Testis (tissue), 3 donors: ENCODE data around the gene CALB2. TPM values are rescaled to one million over a fixed set of nuclear protein-coding genes. Genes with fewer than 3 reads are reported as not detected.

Source experiments
- DNase-seq: peaks from one replicate; pipeline ENCODE4 v3.0.0-alpha.2; 2019
- H3K27ac ChIP-seq, 2 donors: fragments of 200-600 bp; sonication (generic); one replicate each; pipeline ENCODE4 v1.5.1; 2019
- H3K27me3 ChIP-seq: fragments of 200-600 bp; sonication (generic); one replicate; pipeline ENCODE4 v1.5.1; 2019
- H3K36me3 ChIP-seq: fragments of 200-600 bp; sonication (generic); one replicate; pipeline ENCODE4 v1.5.1; 2017; ENCODE audit warnings: low read depth; ENCODE audit errors: missing control alignments
- H3K4me1 ChIP-seq: fragments of 200-600 bp; sonication (generic); one replicate; pipeline ENCODE4 v1.5.1; 2019
- H3K4me3 ChIP-seq, 2 donors: fragments of 200-600 bp; sonication (generic); one replicate each; pipeline ENCODE4 v1.5.1; 2017 to 2019
- H3K9me3 ChIP-seq: fragments of 200-600 bp; sonication (generic); one replicate; pipeline ENCODE4 v1.5.1; 2017
- CTCF ChIP-seq, 3 experiments: fragments of 450-650 bp in 2 of 3; fragments of 200-600 bp in 1 of 3; sonication (generic) in 1 of 3; IDR thresholded peaks; one replicate each; pipeline ENCODE4 v1.5.1; 2016 to 2019; ENCODE audit warnings: antibody characterized with exemption in 3 of 3, mild to moderate bottlenecking in 2 of 3, moderate library complexity in 1 of 3
- POLR2A ChIP-seq: fragments of 450-650 bp; IDR thresholded peaks from one replicate; pipeline ENCODE4 v1.6.1; 2017; ENCODE audit warnings: antibody characterized with exemption, mild to moderate bottlenecking, moderate library complexity
- WGBS, 2 donors: methylation state at CpG; one replicate each; pipeline ENCODE4 v1.1.5; 2018; 5-methylcytosine and 5-hydroxymethylcytosine counted together
- intact Hi-C: fragments of 100-400 bp; cut with DNase I; formaldehyde crosslinking; loops from one replicate; pipeline ENCODE4 v1.15.1; 2023; ENCODE audit warnings: low total_unique reads
- polyA plus RNA-seq: library from polyadenylated mRNA; stranded (reverse); fragments of 350-450 nt; fragmentation: Illumina TruSeq; extraction: RNeasy Lipid Tissue Mini Kit (QIAGEN cat#74804); gene quantifications from one replicate; pipeline ENCODE4 v1.2.3, GENCODE V29; 2014; ENCODE audit warnings: low read depth, low replicate concordance; ENCODE audit not compliant: insufficient read depth
- total RNA-seq, 2 donors: library from RNA; depleted of rRNA; stranded (reverse); fragments of >200 nt; gene quantifications; one replicate each; pipeline ENCODE4 v1.2.3, GENCODE V29; 2016

The CALB2 gene
- total and polyA plus RNA-seq, 3 donors from 2014 or later, result 3.6 to 53.2 (median 5.1) TPM

- no peak for DNase-seq
- Histone ChIP-seq H3K27ac (no peak overlapping the region), H3K36me3 (no peaks in the 10 kb centered on the region), H3K27me3 (no peaks in the 10 kb centered on the region), H3K4me3 (no peak overlapping the region), H3K9me3 (no peaks in the 10 kb centered on the region), H3K4me1 (no peaks in the 10 kb centered on the region)
- intact Hi-C loops, result no loop called here
- 84 to 100% methylated on average over 1 of the region's 1 CpG for WGBS, 2 donors
- TF ChIP-seq CTCF (IDR thresholded peaks at IDR 0.05) (no peak), POLR2A (no peak)
Observed at GRCh38 chr16:71379711-71380110, 21.2 kb downstream of the CALB2 start.

GRCh38 chr16:71380831-71381230 lies 22.3 kb downstream of the CALB2 start:
- DNase-seq, result no peak
- no peaks in the 10 kb centered on the region for H3K27me3 ChIP-seq
- TF ChIP-seq POLR2A (no peak), CTCF (IDR thresholded peaks at IDR 0.05) (no peak)
- intact Hi-C loops, result no loop called here
- no peak overlapping the region for H3K4me3 ChIP-seq
- no peaks in the 10 kb centered on the region for H3K36me3 ChIP-seq
- 70 to 72% methylated on average over 6 of the region's 6 CpGs for WGBS, 2 donors
- H3K27ac ChIP-seq, result no peak overlapping the region
- H3K4me1 ChIP-seq, result no peaks in the 10 kb centered on the region
- H3K9me3 ChIP-seq, result no peaks in the 10 kb centered on the region

- whole genome bisulfite sequencing, 2 donors, result 59 to 71% methylated on average over 10 to 11 of the region's 11 CpGs
- Histone ChIP-seq H3K36me3 (no peaks in the 10 kb centered on the region), H3K27ac (no peak overlapping the region), H3K27me3 (no peaks in the 10 kb centered on the region), H3K4me3 (no peak overlapping the region), H3K9me3 (no peaks in the 10 kb centered on the region), H3K4me1 (no peaks in the 10 kb centered on the region)
- DNase-seq, result no peak
- intact Hi-C loops, result no loop called here
- no peak for TF ChIP-seq CTCF (IDR thresholded peaks at IDR 0.05)
- TF ChIP-seq POLR2A, result no peak
Observed at GRCh38 chr16:71383054-71383773, 24.7 kb downstream of the CALB2 start.

- Histone ChIP-seq H3K4me1 (no peaks in the 10 kb centered on the region), H3K36me3 (no peaks in the 10 kb centered on the region), H3K9me3 (no peaks in the 10 kb centered on the region), H3K27ac (no peak overlapping the region), H3K27me3 (no peaks in the 10 kb centered on the region), H3K4me3 (no peak overlapping the region)
- intact Hi-C loops, result no loop called here
- DNase-seq, result no peak
- 56 to 68% methylated on average over 8 to 10 of the region's 10 CpGs for WGBS, 2 donors
- TF ChIP-seq CTCF (IDR thresholded peaks at IDR 0.05), result no peak
- TF ChIP-seq POLR2A, result no peak
Observed at GRCh38 chr16:71384073-71384724, 25.7 kb downstream of the CALB2 start.
